Measurements from ENCODE around the gene ITGA1.

DNA sequence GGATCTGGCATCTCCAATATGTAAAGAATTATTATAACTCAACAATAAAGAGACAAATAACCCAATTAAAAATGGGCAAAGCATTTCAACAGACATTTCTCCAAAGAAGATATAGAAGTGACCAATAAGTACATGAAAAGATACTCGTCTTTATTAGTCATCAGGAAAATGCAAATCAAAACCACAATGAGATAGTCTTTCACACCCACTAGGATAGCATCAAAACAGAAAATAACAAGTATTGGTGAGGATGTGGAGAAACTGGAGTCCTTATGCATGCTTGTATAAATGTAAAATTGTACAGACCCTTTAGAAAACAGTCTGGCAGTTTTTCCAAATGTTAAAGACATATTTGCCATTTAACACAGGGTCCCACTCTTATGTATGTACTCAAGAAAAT, 39.1 kb upstream of the ITGA1 start:
- TF ChIP-seq, protein P1, sequence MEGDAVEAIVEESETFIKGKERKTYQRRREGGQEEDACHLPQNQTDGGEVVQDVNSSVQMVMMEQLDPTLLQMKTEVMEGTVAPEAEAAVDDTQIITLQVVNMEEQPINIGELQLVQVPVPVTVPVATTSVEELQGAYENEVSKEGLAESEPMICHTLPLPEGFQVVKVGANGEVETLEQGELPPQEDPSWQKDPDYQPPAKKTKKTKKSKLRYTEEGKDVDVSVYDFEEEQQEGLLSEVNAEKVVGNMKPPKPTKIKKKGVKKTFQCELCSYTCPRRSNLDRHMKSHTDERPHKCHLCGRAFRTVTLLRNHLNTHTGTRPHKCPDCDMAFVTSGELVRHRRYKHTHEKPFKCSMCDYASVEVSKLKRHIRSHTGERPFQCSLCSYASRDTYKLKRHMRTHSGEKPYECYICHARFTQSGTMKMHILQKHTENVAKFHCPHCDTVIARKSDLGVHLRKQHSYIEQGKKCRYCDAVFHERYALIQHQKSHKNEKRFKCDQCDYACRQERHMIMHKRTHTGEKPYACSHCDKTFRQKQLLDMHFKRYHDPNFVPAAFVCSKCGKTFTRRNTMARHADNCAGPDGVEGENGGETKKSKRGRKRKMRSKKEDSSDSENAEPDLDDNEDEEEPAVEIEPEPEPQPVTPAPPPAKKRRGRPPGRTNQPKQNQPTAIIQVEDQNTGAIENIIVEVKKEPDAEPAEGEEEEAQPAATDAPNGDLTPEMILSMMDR (IDR thresholded peaks at IDR 0.05): no peak
- no peak for TF ChIP-seq POLR2A (IDR thresholded peaks at IDR 0.05)
